Measurements from ENCODE around the gene SUGP1.
"Not testable (repeated sequence)": the region's sequence is repeated elsewhere in the genome, so short reads cannot be mapped to it uniquely, and the experiment has no call there.

The SUGP1 gene

DNA sequence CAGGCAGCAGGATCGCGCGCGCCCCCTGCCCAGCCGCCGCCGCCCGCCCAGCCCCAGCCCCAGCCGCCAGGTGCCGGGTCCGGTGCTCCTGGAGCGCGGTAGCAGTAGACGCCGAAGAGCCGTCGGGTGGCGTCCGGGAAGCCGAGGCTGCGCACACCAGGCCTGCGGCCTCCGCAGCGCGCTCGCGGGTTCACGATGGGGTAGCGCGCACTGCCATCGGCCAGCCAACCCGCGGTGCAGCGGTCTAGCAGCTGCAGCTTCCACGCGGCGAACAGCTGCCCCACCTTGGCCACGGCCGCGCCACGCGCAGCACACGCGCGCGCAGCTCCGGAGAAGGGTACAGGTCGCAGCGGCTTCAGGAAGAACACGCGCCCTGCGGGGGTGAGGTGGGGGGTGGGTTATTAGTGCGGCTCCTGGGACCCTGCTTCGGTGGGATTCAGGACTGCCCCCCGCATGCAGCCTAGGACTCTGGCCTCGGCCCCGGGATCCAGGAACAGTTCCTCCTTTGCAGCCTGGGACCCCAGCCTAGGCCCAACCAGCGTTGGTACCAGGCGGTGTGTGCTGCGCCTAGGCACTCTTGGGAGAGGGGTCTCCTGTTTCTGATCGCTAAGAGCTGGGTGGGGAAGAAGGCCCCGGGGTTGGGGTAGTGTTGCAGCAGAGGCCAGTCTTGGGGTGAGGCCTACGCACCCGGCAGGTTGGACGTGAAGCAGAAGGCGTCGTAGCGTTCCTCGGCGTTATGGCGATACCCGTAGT, 62.3 kb downstream of the SUGP1 start:
- Histone ChIP-seq H3K36me3 (ENCODE audit: control insufficient read depth, insufficient read depth, low read length) (no peaks in the 10 kb centered on the region), H3K4me1 (ENCODE audit: control insufficient read depth, insufficient read depth, low read length) (peaks cover 18% of the 10 kb centered on the region), H3K27me3 (ENCODE audit: control insufficient read depth, insufficient read depth, low read length, poor library complexity, severe bottlenecking) (peaks cover 23% of the 10 kb centered on the region), H3K9me3 (ENCODE audit: control insufficient read depth, low read length) (no peaks in the 10 kb centered on the region), H3K27ac (ENCODE audit: insufficient read depth, low read depth, low read length, poor library complexity, severe bottlenecking) (no peak overlapping the region), H3K4me3 (ENCODE audit: insufficient read depth, low read depth, low read length) (no peak overlapping the region)
- 97% methylated on average over 72 of the region's 72 CpGs for WGBS, 2 experiments

GRCh38 chr19:19257137-19257536, 63.2 kb downstream of the SUGP1 start:
- no peak overlapping the region for H3K27ac ChIP-seq (ENCODE audit: insufficient read depth, low read depth, low read length, poor library complexity, severe bottlenecking)
- no peaks in the 10 kb centered on the region for H3K9me3 ChIP-seq (ENCODE audit: control insufficient read depth, low read length)
- WGBS, 2 experiments, result 93 to 95% methylated on average over 14 of the region's 14 CpGs
- H3K4me1 ChIP-seq (ENCODE audit: control insufficient read depth, insufficient read depth, low read length), result peaks cover 11% of the 10 kb centered on the region
- peaks cover 14% of the 10 kb centered on the region for H3K27me3 ChIP-seq (ENCODE audit: control insufficient read depth, insufficient read depth, low read length, poor library complexity, severe bottlenecking)
- no peaks in the 10 kb centered on the region for H3K36me3 ChIP-seq (ENCODE audit: control insufficient read depth, insufficient read depth, low read length)
- no peak overlapping the region for H3K4me3 ChIP-seq (ENCODE audit: insufficient read depth, low read depth, low read length)

DNA sequence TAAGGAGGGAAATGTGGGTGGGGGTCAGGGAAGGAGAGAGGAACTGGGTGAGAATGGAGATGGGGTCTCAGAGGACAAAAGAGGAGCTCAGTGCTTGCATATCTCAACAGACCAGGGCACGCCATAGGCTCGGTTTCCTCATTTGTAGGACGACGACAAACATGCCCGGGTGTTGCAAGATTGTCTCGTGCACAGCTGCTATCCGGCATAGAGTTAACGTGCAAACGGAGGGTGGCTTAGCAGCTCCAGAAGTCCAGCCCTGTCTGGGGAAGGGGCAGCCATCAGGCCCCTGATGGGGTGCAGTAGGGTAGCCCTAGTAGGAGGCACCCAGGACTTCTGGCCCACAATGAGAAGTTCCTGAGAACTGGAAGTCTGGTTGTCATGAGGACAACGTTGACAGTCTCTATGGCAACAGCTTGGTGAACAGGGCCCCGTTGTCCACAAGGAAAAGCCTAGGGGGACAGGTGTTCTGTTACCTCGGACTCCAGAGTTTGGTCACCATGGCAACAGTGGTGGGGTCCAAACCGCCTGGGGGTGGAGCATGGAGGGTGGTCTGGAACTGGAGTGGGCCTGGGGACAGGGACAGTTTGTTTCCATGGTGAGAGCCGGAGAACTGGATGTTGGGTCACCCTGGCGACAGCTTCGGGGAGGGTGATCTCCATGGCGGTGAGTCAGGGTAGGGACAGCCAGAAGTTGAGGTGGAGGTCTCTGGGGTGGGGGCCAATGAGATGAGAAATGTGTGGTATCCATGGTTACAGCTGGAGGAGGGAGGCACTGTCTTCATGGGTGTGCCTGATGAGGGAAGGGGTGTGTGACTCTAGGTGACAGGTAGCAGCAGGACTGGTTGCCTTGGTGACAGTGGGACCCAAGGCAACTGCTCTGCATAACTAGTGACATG, 64.0 kb downstream of the SUGP1 start:
- 86 to 87% methylated on average over 17 of the region's 17 CpGs for WGBS, 2 experiments
- peaks cover 8% of the 10 kb centered on the region for H3K4me1 ChIP-seq (ENCODE audit: control insufficient read depth, insufficient read depth, low read length)
- no peak overlapping the region for H3K4me3 ChIP-seq (ENCODE audit: insufficient read depth, low read depth, low read length)
- H3K27me3 ChIP-seq (ENCODE audit: control insufficient read depth, insufficient read depth, low read length, poor library complexity, severe bottlenecking), result peaks cover 14% of the 10 kb centered on the region
- no peaks in the 10 kb centered on the region for H3K9me3 ChIP-seq (ENCODE audit: control insufficient read depth, low read length)
- H3K36me3 ChIP-seq (ENCODE audit: control insufficient read depth, insufficient read depth, low read length), result no peaks in the 10 kb centered on the region
- peak overlapping the region; percentile 55 for H3K27ac ChIP-seq (ENCODE audit: insufficient read depth, low read depth, low read length, poor library complexity, severe bottlenecking)

DNA sequence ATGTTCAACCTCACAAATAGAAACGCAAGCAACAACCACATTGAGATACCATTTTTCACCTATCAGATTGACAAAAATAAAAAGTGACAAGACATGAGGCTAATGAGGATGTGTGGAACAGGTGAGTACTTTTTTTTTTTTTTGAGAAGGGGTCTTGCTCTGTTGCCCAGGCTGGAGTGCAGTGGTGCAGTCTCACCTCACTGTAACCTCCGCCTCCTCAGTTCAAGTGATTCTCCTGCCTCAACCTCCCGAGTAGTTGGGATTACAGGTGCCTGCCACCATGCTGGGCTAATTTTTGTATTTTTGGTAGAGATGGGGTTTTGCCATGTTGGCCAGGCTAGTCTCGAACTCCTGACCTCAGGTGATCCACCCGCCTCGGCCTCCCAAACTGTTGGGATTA, 66.9 kb downstream of the SUGP1 start:
- 88 to 95% methylated on average over 5 to 6 of the region's 6 CpGs for WGBS, 2 experiments
- not testable (repeated sequence) for H3K36me3 ChIP-seq (ENCODE audit: control insufficient read depth, insufficient read depth, low read length); H3K4me1 ChIP-seq (ENCODE audit: control insufficient read depth, insufficient read depth, low read length); H3K4me3 ChIP-seq (ENCODE audit: insufficient read depth, low read depth, low read length); H3K27ac ChIP-seq (ENCODE audit: insufficient read depth, low read depth, low read length, poor library complexity, severe bottlenecking); H3K9me3 ChIP-seq (ENCODE audit: control insufficient read depth, low read length)
- peaks cover 14% of the 10 kb centered on the region for H3K27me3 ChIP-seq (ENCODE audit: control insufficient read depth, insufficient read depth, low read length, poor library complexity, severe bottlenecking)

DNA sequence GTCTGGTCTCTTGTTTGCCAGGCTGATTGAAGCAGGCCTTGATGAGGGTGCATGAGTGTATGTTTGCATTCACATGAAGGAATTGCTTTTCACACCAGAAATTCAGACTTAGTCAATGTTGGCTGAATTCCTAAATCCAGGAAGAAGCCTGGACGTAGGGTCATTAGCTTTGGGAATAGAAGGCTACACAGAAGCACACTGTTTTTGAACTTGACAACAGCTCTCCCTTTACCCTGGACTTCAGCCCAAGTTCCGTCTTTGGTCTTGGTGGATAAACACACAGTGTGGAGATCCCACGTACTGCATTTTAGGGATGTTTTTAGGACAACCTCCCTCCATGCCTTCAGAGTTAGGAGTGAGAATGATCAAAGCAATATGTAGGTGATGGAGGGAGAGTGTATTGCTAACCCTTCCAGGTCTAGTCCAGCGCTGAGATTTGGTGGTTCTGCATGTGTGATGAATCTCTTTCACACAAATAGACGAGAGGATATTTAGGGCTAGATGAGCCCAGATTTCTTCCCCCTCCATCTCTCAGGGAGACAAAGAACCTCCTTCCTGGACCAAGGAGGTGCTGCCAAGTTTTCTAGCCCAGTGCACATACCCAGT, 70.0 kb downstream of the SUGP1 start:
- WGBS, 2 experiments, result 74 to 83% methylated on average over 5 of the region's 5 CpGs
- H3K36me3 ChIP-seq (ENCODE audit: control insufficient read depth, insufficient read depth, low read length), result no peaks in the 10 kb centered on the region
- H3K9me3 ChIP-seq (ENCODE audit: control insufficient read depth, low read length), result no peaks in the 10 kb centered on the region
- H3K4me1 ChIP-seq (ENCODE audit: control insufficient read depth, insufficient read depth, low read length), result no peaks in the 10 kb centered on the region
- H3K4me3 ChIP-seq (ENCODE audit: insufficient read depth, low read depth, low read length), result no peak overlapping the region
- peaks cover 14% of the 10 kb centered on the region for H3K27me3 ChIP-seq (ENCODE audit: control insufficient read depth, insufficient read depth, low read length, poor library complexity, severe bottlenecking)
- no peak overlapping the region for H3K27ac ChIP-seq (ENCODE audit: insufficient read depth, low read depth, low read length, poor library complexity, severe bottlenecking)

- Histone ChIP-seq H3K9me3 (ENCODE audit: control insufficient read depth, low read length) (peaks cover 2% of the 10 kb centered on the region), H3K36me3 (ENCODE audit: control insufficient read depth, insufficient read depth, low read length) (no peaks in the 10 kb centered on the region), H3K27me3 (ENCODE audit: control insufficient read depth, insufficient read depth, low read length, poor library complexity, severe bottlenecking) (no peaks in the 10 kb centered on the region), H3K27ac (ENCODE audit: insufficient read depth, low read depth, low read length, poor library complexity, severe bottlenecking) (no peak overlapping the region), H3K4me1 (ENCODE audit: control insufficient read depth, insufficient read depth, low read length) (no peaks in the 10 kb centered on the region), H3K4me3 (ENCODE audit: insufficient read depth, low read depth, low read length) (no peak overlapping the region)
- 85 to 87% methylated on average over 9 of the region's 9 CpGs for WGBS, 2 experiments
Measured at GRCh38 chr19:19240476-19240875, 79.8 kb downstream of the SUGP1 start.

- H3K9me3 ChIP-seq (ENCODE audit: control insufficient read depth, low read length), result peaks cover 2% of the 10 kb centered on the region
- no peaks in the 10 kb centered on the region for H3K4me1 ChIP-seq (ENCODE audit: control insufficient read depth, insufficient read depth, low read length)
- no peaks in the 10 kb centered on the region for H3K27me3 ChIP-seq (ENCODE audit: control insufficient read depth, insufficient read depth, low read length, poor library complexity, severe bottlenecking)
- no peak overlapping the region for H3K27ac ChIP-seq (ENCODE audit: insufficient read depth, low read depth, low read length, poor library complexity, severe bottlenecking)
- no peak overlapping the region for H3K4me3 ChIP-seq (ENCODE audit: insufficient read depth, low read depth, low read length)
- peaks cover 4% of the 10 kb centered on the region for H3K36me3 ChIP-seq (ENCODE audit: control insufficient read depth, insufficient read depth, low read length)
Measured at GRCh38 chr19:19239675-19240074, 80.6 kb downstream of the SUGP1 start.

- peaks cover 5% of the 10 kb centered on the region for H3K9me3 ChIP-seq (ENCODE audit: control insufficient read depth, low read length)
- H3K36me3 ChIP-seq (ENCODE audit: control insufficient read depth, insufficient read depth, low read length), result peaks cover 4% of the 10 kb centered on the region
- no peak overlapping the region for H3K27ac ChIP-seq (ENCODE audit: insufficient read depth, low read depth, low read length, poor library complexity, severe bottlenecking)
- 83 to 84% methylated on average over 18 of the region's 18 CpGs for WGBS, 2 experiments
- H3K4me3 ChIP-seq (ENCODE audit: insufficient read depth, low read depth, low read length), result no peak overlapping the region
- H3K27me3 ChIP-seq (ENCODE audit: control insufficient read depth, insufficient read depth, low read length, poor library complexity, severe bottlenecking), result no peaks in the 10 kb centered on the region
- H3K4me1 ChIP-seq (ENCODE audit: control insufficient read depth, insufficient read depth, low read length), result no peaks in the 10 kb centered on the region
Measured at GRCh38 chr19:19238126-19238894, 82.0 kb downstream of the SUGP1 start.

DNA sequence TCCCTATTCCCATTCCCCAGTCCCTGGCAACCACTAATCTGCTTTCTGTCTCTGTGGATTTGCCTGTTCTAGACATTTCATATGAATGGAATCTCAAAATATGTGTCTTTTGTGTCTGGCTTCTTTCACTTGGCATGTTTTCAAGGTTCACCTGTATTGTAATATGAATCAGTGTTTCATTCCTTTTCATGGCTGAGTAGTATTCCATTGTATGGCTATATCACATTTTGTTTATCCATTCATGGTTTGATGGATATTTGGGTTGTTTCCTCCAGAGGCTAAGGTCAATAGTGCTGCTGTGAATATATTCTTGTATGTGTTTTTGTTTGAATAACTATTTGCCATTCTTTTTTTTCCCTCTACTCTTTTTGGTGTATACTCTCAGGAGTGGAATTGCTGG, 84.1 kb downstream of the SUGP1 start:
- H3K27ac ChIP-seq (ENCODE audit: insufficient read depth, low read depth, low read length, poor library complexity, severe bottlenecking), result no peak overlapping the region
- H3K27me3 ChIP-seq (ENCODE audit: control insufficient read depth, insufficient read depth, low read length, poor library complexity, severe bottlenecking), result no peaks in the 10 kb centered on the region
- H3K9me3 ChIP-seq (ENCODE audit: control insufficient read depth, low read length), result peaks cover 5% of the 10 kb centered on the region
- H3K36me3 ChIP-seq (ENCODE audit: control insufficient read depth, insufficient read depth, low read length), result peaks cover 4% of the 10 kb centered on the region
- H3K4me3 ChIP-seq (ENCODE audit: insufficient read depth, low read depth, low read length), result no peak overlapping the region
- H3K4me1 ChIP-seq (ENCODE audit: control insufficient read depth, insufficient read depth, low read length), result no peaks in the 10 kb centered on the region

Measured in ectodermal cell (in vitro differentiated cells).